GM12878 (cell line): ENCODE measurements around the gene HVCN1. TPM values are rescaled to one million over a fixed set of nuclear protein-coding genes. Genes with fewer than 3 reads are reported as not detected.

Source experiments
- FOS ChIP-seq: IDR thresholded peaks from 3 replicates; pipeline ENCODE4 v1.6.1; 2011; ENCODE audit warnings: borderline replicate concordance; ENCODE audit not compliant: insufficient read length; ENCODE audit errors: extremely low read depth
- FOXM1 ChIP-seq: IDR thresholded peaks from 2 replicates; pipeline ENCODE4 v1.6.1; 2012; ENCODE audit warnings: low read depth, mild to moderate bottlenecking, inconsistent platforms, low read length, moderate library complexity
- MXI1 ChIP-seq: fragments of 150-350 bp; IDR thresholded peaks from 2 replicates; pipeline ENCODE4 v1.6.1; 2011; ENCODE audit warnings: low read depth, mild to moderate bottlenecking, inconsistent platforms, low read length, improper control_type of control experiment
- NFYA ChIP-seq: IDR thresholded peaks from 2 replicates; pipeline ENCODE4 v1.6.1; 2011; ENCODE audit warnings: low read depth, mild to moderate bottlenecking, low read length, improper control_type of control experiment, borderline replicate concordance
- NFYB ChIP-seq: IDR thresholded peaks from 2 replicates; pipeline ENCODE4 v1.6.1; 2011; ENCODE audit warnings: low read depth, mild to moderate bottlenecking, low read length, improper control_type of control experiment, moderate library complexity; ENCODE audit not compliant: insufficient read depth
- NR2F1 ChIP-seq: fragments of 450-650 bp; conservative IDR thresholded peaks from 2 replicates; pipeline ENCODE4 v1.6.1; 2017; ENCODE audit warnings: mild to moderate bottlenecking
- PML ChIP-seq: IDR thresholded peaks from 2 replicates; pipeline ENCODE4 v1.6.1; 2012; ENCODE audit warnings: low read length, inconsistent platforms
- POU2F2 ChIP-seq: IDR thresholded peaks from 3 replicates; pipeline ENCODE4 v1.6.1; 2011; ENCODE audit warnings: low read depth, mild to moderate bottlenecking, low read length, borderline replicate concordance
- RBBP5 ChIP-seq: fragments of 200-600 bp; sonication (generic); conservative IDR thresholded peaks from 2 replicates; pipeline ENCODE4 v1.6.1; 2016
- RELA ChIP-seq: fragments of 450-650 bp; IDR thresholded peaks from 2 replicates; pipeline ENCODE4 v1.8.0; 2014; ENCODE audit warnings: borderline replicate concordance; ENCODE audit not compliant: partially characterized antibody
- SREBF1 ChIP-seq: IDR thresholded peaks from 2 replicates; pipeline ENCODE4 v1.6.1; 2012; ENCODE audit warnings: mild to moderate bottlenecking, low read length
- polyA plus RNA-seq, 11 experiments: library from polyadenylated mRNA; depleted of rRNA in 4 of 11; unstranded in 6 of 11; stranded (reverse) in 5 of 11; fragments of >200 nt; fragmentation: Nextera tagmentation in 4 of 11; fragmentation: Illumina TruSeq in 1 of 11; extraction: Ambion mirVana in 4 of 11; extraction: Trizol in 1 of 11; gene quantifications; 1 replicate in 1 of 11; 2 replicates in 10 of 11; pipeline versions ENCODE4 v1.2.1 to v1.2.3, GENCODE V29; 2011 to 2016; ENCODE audit warnings: inconsistent platforms in 2 of 11, missing spikeins in 2 of 11, low read depth in 1 of 11
- total RNA-seq, 4 experiments: library from RNA; depleted of rRNA in 3 of 4; stranded (reverse); fragments of >200 nt in 3 of 4; fragmentation: Illumina TruSeq in 1 of 4; extraction: Trizol in 1 of 4; gene quantifications; 2 replicates each; pipeline versions ENCODE4 v1.2.1 to v1.2.3, GENCODE V29; 2013 to 2021
- TF ChIP-seq, protein P1 (sequence below): fragments of 450-650 bp; IDR thresholded peaks from 2 replicates; pipeline ENCODE4 v1.6.1; 2016; ENCODE audit warnings: mild to moderate bottlenecking, moderate library complexity, borderline replicate concordance
- TF ChIP-seq, protein P2 (sequence below): IDR thresholded peaks from 2 replicates; pipeline ENCODE4 v1.6.1; 2012; ENCODE audit warnings: low read depth, low read length, improper control_type of control experiment
- TF ChIP-seq, protein P3 (sequence below): fragments of 450-650 bp; IDR thresholded peaks from 2 replicates; pipeline ENCODE4 v1.6.1; 2014; ENCODE audit warnings: mild to moderate bottlenecking
- TF ChIP-seq, protein P4 (sequence below): fragments of 450-650 bp; formaldehyde crosslinking; IDR thresholded peaks from 2 replicates; pipeline ENCODE4 v1.4.0; 2020; ENCODE audit warnings: mild to moderate bottlenecking, moderate library complexity
- TF ChIP-seq, protein P5 (sequence below): fragments of 450-650 bp; formaldehyde crosslinking; IDR thresholded peaks from 2 replicates; pipeline ENCODE4 v1.5.0; 2022; ENCODE audit warnings: mild to moderate bottlenecking, missing genetic modification characterization

The HVCN1 gene
- total and polyA plus RNA-seq, 10 of the 15 experiments (the other 5 are each of a cell fraction or from before 2014, with no cell fraction given): 27.8 to 181 (median 103) TPM

DNA sequence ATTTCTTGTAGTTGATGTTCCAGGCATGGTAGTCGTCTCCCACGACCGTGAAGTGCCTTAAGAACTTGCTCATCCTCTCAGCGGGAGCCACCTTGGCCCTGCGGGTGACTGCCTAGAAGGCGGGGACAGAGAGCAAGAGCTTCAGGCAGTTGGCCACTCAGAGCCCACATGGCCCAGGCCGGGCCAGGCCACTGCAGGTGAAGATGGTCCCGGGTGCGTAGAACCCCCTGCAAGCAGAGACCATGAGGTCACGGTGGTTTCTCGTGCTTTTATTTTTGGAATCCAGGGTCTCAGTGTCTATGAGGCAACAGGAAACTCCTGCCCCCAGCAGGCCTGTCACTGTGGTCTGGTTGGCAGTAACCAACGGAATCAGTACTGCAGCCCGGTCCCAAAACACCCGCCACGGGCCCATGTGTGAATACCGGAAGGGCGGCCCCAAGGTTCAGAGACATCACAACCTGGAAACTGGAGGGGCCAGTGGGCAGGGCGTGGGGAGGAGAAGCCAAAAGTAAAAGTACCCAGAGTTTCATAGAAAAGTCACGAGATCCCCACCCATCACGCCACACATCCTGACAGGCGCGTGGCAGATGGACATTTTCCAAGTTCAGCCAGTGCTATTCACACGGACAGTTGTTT, 27.5 kb downstream of the HVCN1 start (continued):
- TF ChIP-seq, protein P1, sequence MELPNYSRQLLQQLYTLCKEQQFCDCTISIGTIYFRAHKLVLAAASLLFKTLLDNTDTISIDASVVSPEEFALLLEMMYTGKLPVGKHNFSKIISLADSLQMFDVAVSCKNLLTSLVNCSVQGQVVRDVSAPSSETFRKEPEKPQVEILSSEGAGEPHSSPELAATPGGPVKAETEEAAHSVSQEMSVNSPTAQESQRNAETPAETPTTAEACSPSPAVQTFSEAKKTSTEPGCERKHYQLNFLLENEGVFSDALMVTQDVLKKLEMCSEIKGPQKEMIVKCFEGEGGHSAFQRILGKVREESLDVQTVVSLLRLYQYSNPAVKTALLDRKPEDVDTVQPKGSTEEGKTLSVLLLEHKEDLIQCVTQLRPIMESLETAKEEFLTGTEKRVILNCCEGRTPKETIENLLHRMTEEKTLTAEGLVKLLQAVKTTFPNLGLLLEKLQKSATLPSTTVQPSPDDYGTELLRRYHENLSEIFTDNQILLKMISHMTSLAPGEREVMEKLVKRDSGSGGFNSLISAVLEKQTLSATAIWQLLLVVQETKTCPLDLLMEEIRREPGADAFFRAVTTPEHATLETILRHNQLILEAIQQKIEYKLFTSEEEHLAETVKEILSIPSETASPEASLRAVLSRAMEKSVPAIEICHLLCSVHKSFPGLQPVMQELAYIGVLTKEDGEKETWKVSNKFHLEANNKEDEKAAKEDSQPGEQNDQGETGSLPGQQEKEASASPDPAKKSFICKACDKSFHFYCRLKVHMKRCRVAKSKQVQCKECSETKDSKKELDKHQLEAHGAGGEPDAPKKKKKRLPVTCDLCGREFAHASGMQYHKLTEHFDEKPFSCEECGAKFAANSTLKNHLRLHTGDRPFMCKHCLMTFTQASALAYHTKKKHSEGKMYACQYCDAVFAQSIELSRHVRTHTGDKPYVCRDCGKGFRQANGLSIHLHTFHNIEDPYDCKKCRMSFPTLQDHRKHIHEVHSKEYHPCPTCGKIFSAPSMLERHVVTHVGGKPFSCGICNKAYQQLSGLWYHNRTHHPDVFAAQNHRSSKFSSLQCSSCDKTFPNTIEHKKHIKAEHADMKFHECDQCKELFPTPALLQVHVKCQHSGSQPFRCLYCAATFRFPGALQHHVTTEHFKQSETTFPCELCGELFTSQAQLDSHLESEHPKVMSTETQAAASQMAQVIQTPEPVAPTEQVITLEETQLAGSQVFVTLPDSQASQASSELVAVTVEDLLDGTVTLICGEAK: peak; percentile 53; the same call in 1 of the 2 replicates
- TF ChIP-seq, protein P2, sequence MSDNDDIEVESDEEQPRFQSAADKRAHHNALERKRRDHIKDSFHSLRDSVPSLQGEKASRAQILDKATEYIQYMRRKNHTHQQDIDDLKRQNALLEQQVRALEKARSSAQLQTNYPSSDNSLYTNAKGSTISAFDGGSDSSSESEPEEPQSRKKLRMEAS: no peak; the same call in none of the 2 replicates
- TF ChIP-seq NFYB (peak; percentile 48; the same call in 1 of the 2 replicates), RELA (peak; percentile 42), NFYA (no peak), NR2F1 (peak; percentile 94), SREBF1 (no peak), PML (0 out of 2 replicates have a peak, but pooled peaks have one; percentile 34), MXI1 (peak; percentile 90), FOXM1 (peak; percentile 87; the same call in 1 of the 2 replicates), POU2F2 (no peak; the same call in 2 of the 3 replicates), RBBP5 (no peak), FOS (no peak)
- TF ChIP-seq, protein P3, sequence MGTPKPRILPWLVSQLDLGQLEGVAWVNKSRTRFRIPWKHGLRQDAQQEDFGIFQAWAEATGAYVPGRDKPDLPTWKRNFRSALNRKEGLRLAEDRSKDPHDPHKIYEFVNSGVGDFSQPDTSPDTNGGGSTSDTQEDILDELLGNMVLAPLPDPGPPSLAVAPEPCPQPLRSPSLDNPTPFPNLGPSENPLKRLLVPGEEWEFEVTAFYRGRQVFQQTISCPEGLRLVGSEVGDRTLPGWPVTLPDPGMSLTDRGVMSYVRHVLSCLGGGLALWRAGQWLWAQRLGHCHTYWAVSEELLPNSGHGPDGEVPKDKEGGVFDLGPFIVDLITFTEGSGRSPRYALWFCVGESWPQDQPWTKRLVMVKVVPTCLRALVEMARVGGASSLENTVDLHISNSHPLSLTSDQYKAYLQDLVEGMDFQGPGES: no peak
- TF ChIP-seq, protein P4, sequence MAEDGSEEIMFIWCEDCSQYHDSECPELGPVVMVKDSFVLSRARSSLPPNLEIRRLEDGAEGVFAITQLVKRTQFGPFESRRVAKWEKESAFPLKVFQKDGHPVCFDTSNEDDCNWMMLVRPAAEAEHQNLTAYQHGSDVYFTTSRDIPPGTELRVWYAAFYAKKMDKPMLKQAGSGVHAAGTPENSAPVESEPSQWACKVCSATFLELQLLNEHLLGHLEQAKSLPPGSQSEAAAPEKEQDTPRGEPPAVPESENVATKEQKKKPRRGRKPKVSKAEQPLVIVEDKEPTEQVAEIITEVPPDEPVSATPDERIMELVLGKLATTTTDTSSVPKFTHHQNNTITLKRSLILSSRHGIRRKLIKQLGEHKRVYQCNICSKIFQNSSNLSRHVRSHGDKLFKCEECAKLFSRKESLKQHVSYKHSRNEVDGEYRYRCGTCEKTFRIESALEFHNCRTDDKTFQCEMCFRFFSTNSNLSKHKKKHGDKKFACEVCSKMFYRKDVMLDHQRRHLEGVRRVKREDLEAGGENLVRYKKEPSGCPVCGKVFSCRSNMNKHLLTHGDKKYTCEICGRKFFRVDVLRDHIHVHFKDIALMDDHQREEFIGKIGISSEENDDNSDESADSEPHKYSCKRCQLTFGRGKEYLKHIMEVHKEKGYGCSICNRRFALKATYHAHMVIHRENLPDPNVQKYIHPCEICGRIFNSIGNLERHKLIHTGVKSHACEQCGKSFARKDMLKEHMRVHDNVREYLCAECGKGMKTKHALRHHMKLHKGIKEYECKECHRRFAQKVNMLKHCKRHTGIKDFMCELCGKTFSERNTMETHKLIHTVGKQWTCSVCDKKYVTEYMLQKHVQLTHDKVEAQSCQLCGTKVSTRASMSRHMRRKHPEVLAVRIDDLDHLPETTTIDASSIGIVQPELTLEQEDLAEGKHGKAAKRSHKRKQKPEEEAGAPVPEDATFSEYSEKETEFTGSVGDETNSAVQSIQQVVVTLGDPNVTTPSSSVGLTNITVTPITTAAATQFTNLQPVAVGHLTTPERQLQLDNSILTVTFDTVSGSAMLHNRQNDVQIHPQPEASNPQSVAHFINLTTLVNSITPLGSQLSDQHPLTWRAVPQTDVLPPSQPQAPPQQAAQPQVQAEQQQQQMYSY (CRISPR knock-in tag): no peak
- TF ChIP-seq, protein P5, sequence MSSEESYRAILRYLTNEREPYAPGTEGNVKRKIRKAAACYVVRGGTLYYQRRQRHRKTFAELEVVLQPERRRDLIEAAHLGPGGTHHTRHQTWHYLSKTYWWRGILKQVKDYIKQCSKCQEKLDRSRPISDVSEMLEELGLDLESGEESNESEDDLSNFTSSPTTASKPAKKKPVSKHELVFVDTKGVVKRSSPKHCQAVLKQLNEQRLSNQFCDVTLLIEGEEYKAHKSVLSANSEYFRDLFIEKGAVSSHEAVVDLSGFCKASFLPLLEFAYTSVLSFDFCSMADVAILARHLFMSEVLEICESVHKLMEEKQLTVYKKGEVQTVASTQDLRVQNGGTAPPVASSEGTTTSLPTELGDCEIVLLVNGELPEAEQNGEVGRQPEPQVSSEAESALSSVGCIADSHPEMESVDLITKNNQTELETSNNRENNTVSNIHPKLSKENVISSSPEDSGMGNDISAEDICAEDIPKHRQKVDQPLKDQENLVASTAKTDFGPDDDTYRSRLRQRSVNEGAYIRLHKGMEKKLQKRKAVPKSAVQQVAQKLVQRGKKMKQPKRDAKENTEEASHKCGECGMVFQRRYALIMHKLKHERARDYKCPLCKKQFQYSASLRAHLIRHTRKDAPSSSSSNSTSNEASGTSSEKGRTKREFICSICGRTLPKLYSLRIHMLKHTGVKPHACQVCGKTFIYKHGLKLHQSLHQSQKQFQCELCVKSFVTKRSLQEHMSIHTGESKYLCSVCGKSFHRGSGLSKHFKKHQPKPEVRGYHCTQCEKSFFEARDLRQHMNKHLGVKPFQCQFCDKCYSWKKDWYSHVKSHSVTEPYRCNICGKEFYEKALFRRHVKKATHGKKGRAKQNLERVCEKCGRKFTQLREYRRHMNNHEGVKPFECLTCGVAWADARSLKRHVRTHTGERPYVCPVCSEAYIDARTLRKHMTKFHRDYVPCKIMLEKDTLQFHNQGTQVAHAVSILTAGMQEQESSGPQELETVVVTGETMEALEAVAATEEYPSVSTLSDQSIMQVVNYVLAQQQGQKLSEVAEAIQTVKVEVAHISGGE (CRISPR knock-in tag): no peak
